Omental fat pad (tissue), 4 donors: ENCODE results near the gene RYR1. TPM values are rescaled to one million over a fixed set of nuclear protein-coding genes. Genes with fewer than 3 reads are reported as not detected.
"Not testable (repeated sequence)": the region's sequence is repeated elsewhere in the genome, so short reads cannot be mapped to it uniquely, and the experiment has no call there.

Experiments used
- ATAC-seq: fragments of 150-250 bp; one replicate; pipeline ENCODE4 v1.9.1; 2016; ENCODE audit warnings: mild to moderate bottlenecking, moderate library complexity; ENCODE audit not compliant: low FRiP score
- DNase-seq: peaks from one replicate; pipeline ENCODE4 v3.0.0-alpha.2; 2019; ENCODE audit warnings: low spot score
- total RNA-seq, 4 donors: library from RNA; depleted of rRNA; stranded (reverse); fragments of >200 nt; gene quantifications; one replicate each; pipeline ENCODE4 v1.1.0, GENCODE V29; 2016
- TF ChIP-seq, protein P1 (sequence below), 3 donors: fragments of 450-650 bp; IDR thresholded peaks; one replicate each; pipeline ENCODE4 v1.5.1; 2016 to 2017; ENCODE audit warnings: antibody characterized with exemption in 3 of 3, mild to moderate bottlenecking in 3 of 3, moderate library complexity in 2 of 3

The RYR1 gene
- total RNA-seq, 4 donors from 2014 or later = 1.9 to 3.6 (median 3.3) TPM

DNA sequence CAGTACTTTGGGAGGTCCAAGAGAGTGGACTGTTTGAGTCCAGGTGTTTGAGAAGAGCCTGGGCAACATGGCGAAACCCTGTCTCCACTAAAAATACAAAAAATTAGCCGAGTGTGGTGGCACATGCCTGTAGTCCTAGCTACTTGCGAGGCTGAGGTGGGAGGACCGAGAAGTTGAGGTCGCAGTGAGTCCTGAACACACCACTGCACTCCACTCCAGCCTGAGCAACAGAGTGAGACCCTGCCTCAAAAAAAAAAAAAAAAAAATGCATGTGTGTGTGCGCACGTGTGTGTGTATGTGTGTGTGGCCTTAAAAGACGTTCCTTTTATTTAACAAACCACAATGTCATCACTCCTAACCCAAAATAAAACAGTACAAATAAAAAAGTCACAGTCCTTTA is 121.7 kb downstream of the RYR1 start:
- TF ChIP-seq, protein P1, sequence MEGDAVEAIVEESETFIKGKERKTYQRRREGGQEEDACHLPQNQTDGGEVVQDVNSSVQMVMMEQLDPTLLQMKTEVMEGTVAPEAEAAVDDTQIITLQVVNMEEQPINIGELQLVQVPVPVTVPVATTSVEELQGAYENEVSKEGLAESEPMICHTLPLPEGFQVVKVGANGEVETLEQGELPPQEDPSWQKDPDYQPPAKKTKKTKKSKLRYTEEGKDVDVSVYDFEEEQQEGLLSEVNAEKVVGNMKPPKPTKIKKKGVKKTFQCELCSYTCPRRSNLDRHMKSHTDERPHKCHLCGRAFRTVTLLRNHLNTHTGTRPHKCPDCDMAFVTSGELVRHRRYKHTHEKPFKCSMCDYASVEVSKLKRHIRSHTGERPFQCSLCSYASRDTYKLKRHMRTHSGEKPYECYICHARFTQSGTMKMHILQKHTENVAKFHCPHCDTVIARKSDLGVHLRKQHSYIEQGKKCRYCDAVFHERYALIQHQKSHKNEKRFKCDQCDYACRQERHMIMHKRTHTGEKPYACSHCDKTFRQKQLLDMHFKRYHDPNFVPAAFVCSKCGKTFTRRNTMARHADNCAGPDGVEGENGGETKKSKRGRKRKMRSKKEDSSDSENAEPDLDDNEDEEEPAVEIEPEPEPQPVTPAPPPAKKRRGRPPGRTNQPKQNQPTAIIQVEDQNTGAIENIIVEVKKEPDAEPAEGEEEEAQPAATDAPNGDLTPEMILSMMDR (IDR thresholded peaks at IDR 0.05) = no peak
- no peak for DNase-seq
- no peak for ATAC-seq

DNA sequence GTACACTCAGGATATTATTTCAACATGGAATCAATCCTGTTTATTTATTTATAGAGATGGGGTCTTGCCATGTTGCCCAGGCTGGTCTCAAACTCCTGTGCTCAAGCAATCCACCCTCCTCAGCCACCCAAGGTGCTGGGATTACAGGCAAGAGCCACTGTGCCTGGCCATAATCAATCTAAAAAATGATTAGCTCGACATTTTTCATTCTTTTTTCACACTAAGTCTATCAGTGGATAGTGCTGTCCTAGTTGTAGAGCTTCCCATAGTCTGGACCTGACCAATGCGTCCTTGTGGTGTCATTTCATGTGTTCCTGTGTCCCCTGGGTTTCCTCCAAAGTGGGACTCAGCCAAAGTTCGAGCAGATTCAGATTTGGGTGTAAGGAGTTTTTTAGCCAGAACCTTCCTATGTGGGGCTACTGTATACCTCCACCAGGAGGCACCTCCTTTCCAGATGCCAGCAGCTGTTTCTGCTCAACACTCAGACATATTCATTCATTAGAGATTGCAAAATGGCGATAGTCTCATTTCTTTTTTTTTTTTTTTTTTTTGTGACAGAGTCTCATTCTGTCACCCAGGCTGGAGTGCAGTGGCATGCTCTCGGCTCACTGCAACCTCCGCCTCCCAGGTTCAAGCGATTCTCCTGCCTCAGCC is 123.2 kb downstream of the RYR1 start:
- TF ChIP-seq, protein P1 (IDR thresholded peaks at IDR 0.05) = no peak
- no peak for DNase-seq
- no peak for ATAC-seq

DNA sequence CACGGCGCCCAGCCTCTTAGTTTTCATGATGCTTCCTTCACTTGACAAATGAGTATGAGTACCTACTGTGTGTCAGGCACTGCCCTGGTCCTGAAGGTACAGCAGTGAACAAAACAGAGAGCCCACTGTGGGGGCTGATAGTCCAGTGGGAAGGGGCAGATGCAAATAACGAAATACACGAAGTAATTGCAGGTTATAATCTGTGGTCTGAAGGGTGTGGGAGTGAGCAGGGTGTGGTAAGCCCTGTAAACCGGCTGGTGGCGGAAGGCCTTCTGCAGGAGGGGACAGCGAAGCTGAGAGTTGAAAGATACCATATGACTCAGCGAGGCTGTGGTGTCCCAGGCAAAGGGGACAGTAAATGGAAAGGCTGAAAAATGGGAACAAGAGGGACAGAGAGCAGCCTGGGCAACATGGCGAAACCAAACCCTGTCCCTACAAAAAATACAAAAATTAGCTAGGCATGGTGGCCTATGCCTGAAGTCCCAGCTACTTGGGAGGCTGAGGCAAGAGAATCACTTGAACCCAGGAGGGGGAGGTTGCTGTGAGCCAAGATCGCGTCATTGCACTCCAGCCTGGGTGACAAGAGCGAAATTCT is 123.8 kb downstream of the RYR1 start:
- TF ChIP-seq, protein P1 (IDR thresholded peaks at IDR 0.05) = no peak
- DNase-seq = no peak
- ATAC-seq = no peak

DNA sequence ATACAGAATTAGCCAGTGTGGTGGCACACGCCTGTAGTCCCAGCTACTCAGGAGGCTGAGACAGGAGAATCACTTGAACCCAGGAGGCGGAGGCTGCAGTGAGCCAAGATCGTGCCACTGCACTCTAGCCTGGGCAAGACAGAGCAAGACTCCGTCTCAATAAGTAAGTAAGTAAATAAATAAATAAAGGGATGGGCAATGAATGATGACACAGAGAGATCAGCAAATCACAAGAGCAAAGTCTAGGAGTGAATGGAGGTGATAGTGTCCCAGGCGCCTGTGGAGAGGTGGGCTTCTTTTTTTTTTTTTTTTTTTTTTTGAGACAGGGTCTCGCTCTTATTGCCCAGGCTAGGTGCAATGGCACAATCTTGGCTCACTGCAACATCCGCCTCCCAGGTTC is 125.4 kb downstream of the RYR1 start:
- DNase-seq, ATAC-seq: not testable (repeated sequence)

DNA sequence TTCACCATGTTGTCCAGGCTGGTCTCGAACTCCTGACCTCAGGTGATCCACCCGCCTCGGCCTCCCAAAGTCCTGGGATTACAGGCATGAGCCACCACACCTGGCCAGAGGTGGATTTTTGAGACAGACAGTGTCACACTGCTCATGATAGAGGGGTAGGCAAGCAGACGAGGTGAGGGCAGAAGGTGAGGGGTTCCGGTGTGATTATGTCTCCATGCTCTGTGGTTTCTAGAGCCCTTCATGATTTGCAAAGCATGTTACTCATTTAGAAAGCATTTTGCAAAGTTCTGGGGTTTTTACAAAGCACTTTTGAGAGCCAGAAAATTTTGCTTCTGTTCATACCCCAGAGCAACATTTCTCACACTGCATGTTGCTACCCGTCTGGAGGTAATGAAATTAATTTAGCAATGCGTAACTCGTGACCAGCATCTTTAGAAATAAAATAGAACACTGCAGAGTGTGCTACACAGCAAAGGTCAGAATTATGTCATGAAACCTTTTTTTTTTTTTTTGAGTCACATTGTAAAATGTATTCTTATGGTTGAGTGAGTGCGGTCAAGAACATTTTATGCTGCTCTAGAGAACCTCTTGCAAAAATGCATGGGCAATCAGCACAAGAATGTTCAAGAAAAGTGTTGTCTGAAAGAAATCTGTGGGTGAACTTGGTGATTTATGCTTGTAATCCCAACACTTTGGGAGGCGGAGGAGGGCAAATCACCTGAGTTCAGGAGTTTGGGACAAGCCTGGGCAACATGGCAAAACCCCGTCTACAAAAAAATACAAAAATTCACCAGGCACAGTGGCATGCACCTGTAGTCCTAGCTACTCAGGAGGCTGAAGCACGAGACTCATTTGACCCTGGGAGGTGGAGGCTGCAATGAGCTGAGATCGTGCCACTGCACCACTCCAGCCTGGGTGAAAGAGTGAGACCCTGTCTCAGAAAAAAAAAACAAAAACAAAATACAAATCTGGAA is 126.2 kb downstream of the RYR1 start:
- DNase-seq (no peak), ATAC-seq (no peak)
- TF ChIP-seq, protein P1 (IDR thresholded peaks at IDR 0.05) = no peak

DNA sequence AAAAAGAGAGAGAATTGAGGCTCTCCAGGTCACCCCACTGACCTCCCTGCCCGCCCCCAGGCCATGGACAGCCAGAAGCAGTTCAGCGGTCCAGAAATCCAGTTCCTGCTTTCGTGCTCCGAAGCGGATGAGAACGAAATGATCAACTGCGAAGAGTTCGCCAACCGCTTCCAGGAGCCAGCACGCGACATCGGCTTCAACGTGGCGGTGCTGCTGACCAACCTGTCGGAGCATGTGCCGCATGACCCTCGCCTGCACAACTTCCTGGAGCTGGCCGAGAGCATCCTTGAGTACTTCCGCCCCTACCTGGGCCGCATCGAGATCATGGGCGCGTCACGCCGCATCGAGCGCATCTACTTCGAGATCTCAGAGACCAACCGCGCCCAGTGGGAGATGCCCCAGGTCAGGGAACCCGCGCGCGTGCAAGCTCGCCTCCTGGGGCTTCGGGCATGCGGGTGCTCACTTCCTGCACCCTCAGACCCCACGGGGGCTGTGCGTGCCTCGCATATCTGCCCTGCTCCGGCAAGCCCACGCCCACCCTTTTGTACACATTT is 127.6 kb downstream of the RYR1 start:
- DNase-seq (no peak), ATAC-seq (no peak)
- TF ChIP-seq, protein P1 (IDR thresholded peaks at IDR 0.05) = no peak

DNA sequence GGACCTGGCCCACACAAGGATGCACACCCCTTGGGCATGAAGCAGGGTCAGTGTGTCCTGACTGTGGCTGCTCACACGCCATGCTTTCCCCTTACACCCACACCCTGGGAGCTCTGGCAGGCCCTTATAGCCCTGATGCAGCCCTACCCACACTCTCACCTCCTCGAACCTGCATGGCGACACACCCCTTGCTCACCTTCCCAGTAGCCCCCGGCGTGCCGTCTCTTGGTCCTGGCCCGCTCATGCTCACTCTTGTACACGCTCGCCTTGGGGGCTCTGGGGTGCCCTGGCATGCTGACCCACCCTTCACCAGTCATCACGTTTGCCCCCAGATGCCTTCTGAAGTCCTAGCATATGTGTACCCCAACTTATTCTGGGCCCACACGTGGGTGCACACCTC is 128.2 kb downstream of the RYR1 start:
- no peak for ATAC-seq
- DNase-seq = no peak
- TF ChIP-seq, protein P1 (IDR thresholded peaks at IDR 0.05) = no peak
